Body of pancreas (tissue), 4 donors: ENCODE data around the gene NRP1. TPM values are rescaled to one million over a fixed set of nuclear protein-coding genes. Genes with fewer than 3 reads are reported as not detected.
A peak's percentile ranks its signal among the peaks of the same experiment; 100 is the strongest.
"Not testable (repeated sequence)": the region's sequence is repeated elsewhere in the genome, so short reads cannot be mapped to it uniquely, and the experiment has no call there.

Experiments
- ATAC-seq: fragments of 150-250 bp; one replicate; pipeline ENCODE4 v1.9.1; 2016
- DNase-seq, 4 donors: peaks; one replicate each; pipeline ENCODE4 v3.0.0-alpha.2; 2019
- H3K27ac ChIP-seq, 4 donors: fragments of 200-600 bp; sonication (generic); 1 replicate in 3 of 4; 2 replicates in 1 of 4; pipeline versions ENCODE4 v1.5.1 to v1.6.1; 2016 to 2019; ENCODE audit warnings: mild to moderate bottlenecking in 1 of 4, mixed read lengths in 1 of 4, moderate library complexity in 1 of 4
- H3K27me3 ChIP-seq, 2 donors: fragments of 200-600 bp; sonication (generic); one replicate each; pipeline ENCODE4 v1.6.0; 2016; ENCODE audit warnings: mild to moderate bottlenecking in 1 of 2
- H3K36me3 ChIP-seq, 2 donors: fragments of 200-600 bp; sonication (generic); replicated peaks in 1 of 2; 2 replicates each; pipeline ENCODE4 v1.5.1; 2016; ENCODE audit warnings: low read depth in 2 of 2; ENCODE audit not compliant: insufficient read depth in 1 of 2
- H3K4me1 ChIP-seq: fragments of 200-600 bp; sonication (generic); one replicate; pipeline ENCODE4 v1.6.0; 2016
- H3K4me3 ChIP-seq, 2 donors: fragments of 200-600 bp; sonication (generic); 1 replicate in 1 of 2; 2 replicates in 1 of 2; pipeline ENCODE4 v1.5.1; 2016 to 2019
- H3K9me3 ChIP-seq, 3 donors: fragments of 200-600 bp; sonication (generic); 1 replicate in 2 of 3; 2 replicates in 1 of 3; pipeline ENCODE4 v1.5.1; 2016
- POLR2A ChIP-seq, 3 donors: fragments of 450-650 bp; IDR thresholded peaks; one replicate each; pipeline ENCODE4 v1.6.1; 2016; ENCODE audit warnings: antibody characterized with exemption in 3 of 3, mild to moderate bottlenecking in 2 of 3
- WGBS, 2 donors: methylation state at CpG; one replicate each; pipeline ENCODE4 v1.1.5; 2017; 5-methylcytosine and 5-hydroxymethylcytosine counted together
- intact Hi-C: fragments of 100-400 bp; cut with DNase I; formaldehyde crosslinking; loops from one replicate; pipeline ENCODE4 v1.15.1; 2023
- total RNA-seq, 2 donors: library from RNA; depleted of rRNA; stranded (reverse); fragments of >200 nt; gene quantifications; one replicate each; pipeline ENCODE4 v1.1.0, GENCODE V29; 2016
- TF ChIP-seq, protein P1 (sequence below), 7 experiments: fragments of 450-650 bp in 4 of 7; fragments of 200-600 bp in 3 of 7; sonication (generic) in 3 of 7; IDR thresholded peaks; one replicate each; pipeline ENCODE4 v1.5.1; 2016 to 2019; ENCODE audit warnings: antibody characterized with exemption in 7 of 7

NRP1 gene
- total RNA-seq, 2 donors from 2014 or later = 37.6 to 62.6 TPM

DNA sequence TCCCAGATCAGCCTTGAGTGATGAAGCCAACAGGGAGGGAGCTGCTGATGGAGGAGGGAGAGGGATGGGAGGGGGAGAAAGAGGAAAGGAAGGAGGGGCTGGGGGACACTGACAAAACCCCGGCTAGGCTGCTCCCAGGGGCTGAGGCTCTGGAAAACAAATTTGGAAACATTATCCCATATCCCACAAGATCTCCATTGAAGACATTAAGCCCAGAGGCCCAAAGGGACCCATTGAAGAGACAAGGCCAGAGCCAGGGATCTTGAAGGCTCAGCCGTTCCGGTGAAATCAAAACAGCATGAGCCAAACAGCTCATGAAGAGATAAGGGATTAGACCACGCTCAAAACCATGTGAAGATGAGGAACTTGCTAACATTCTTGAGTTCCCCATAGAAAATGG, 192.2 kb downstream of the NRP1 start:
- no peak for ATAC-seq
- DNase-seq = no peak
- WGBS, 2 donors = 74 to 91% methylated on average over 4 of the region's 4 CpGs

DNA sequence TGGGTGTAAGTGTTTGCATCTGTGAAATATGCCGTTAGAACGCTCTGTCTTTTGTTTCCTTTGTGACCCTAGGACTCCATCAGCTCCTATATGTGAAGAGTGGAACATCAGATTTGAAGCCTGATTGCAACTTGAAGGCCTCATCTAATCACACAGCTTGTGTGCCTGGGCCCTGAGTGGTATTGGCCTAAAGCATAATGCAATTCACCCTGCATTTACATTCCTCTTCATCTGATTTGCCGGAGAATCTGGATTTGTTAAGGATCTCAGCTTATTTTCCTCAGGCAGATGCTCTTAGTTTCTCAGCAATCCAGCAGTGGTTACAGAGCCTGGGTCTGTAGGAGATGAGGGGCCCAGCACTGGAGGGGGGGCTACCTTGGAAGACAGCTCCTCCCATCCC, 193.2 kb downstream of the NRP1 start:
- DNase-seq = no peak
- no peaks in the 10 kb centered on the region for H3K4me1 ChIP-seq
- H3K27ac ChIP-seq = no peak overlapping the region
- intact Hi-C loops = no loop called here
- WGBS, 2 donors = 84 to 90% methylated on average over 3 of the region's 3 CpGs
- TF ChIP-seq, protein P1, sequence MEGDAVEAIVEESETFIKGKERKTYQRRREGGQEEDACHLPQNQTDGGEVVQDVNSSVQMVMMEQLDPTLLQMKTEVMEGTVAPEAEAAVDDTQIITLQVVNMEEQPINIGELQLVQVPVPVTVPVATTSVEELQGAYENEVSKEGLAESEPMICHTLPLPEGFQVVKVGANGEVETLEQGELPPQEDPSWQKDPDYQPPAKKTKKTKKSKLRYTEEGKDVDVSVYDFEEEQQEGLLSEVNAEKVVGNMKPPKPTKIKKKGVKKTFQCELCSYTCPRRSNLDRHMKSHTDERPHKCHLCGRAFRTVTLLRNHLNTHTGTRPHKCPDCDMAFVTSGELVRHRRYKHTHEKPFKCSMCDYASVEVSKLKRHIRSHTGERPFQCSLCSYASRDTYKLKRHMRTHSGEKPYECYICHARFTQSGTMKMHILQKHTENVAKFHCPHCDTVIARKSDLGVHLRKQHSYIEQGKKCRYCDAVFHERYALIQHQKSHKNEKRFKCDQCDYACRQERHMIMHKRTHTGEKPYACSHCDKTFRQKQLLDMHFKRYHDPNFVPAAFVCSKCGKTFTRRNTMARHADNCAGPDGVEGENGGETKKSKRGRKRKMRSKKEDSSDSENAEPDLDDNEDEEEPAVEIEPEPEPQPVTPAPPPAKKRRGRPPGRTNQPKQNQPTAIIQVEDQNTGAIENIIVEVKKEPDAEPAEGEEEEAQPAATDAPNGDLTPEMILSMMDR (IDR thresholded peaks at IDR 0.05) = no peak
- TF ChIP-seq POLR2A (IDR thresholded peaks at IDR 0.05) = no peak
- H3K36me3 ChIP-seq = no peaks in the 10 kb centered on the region
- no peak for ATAC-seq
- no peaks in the 10 kb centered on the region for H3K9me3 ChIP-seq
- no peak overlapping the region for H3K4me3 ChIP-seq
- H3K27me3 ChIP-seq = no peaks in the 10 kb centered on the region

More for the DNA sequence above, 192.2 kb downstream of the NRP1 start:
- no peak for TF ChIP-seq POLR2A (IDR thresholded peaks at IDR 0.05)
- TF ChIP-seq, protein P1 (IDR thresholded peaks at IDR 0.05) = no peak
- intact Hi-C loops = no loop called here
- Histone ChIP-seq H3K9me3 (no peaks in the 10 kb centered on the region), H3K36me3 (no peaks in the 10 kb centered on the region), H3K4me1 (no peaks in the 10 kb centered on the region), H3K4me3 (no peak overlapping the region), H3K27ac (no peak overlapping the region), H3K27me3 (no peaks in the 10 kb centered on the region)

GRCh38 chr10:33139181-33139646, 195.3 kb downstream of the NRP1 start:
- TF ChIP-seq, protein P1 (IDR thresholded peaks at IDR 0.05) = no peak
- no peak for TF ChIP-seq POLR2A (IDR thresholded peaks at IDR 0.05)
- intact Hi-C loops = no loop called here
- H3K36me3 ChIP-seq = no peaks in the 10 kb centered on the region
- H3K27ac ChIP-seq = no peak overlapping the region
- peaks cover 4% of the 10 kb centered on the region for H3K4me1 ChIP-seq
- no peak overlapping the region for H3K4me3 ChIP-seq
- DNase-seq (no peak), ATAC-seq (no peak)
- no peaks in the 10 kb centered on the region for H3K27me3 ChIP-seq
- H3K9me3 ChIP-seq = no peaks in the 10 kb centered on the region
- 65 to 66% methylated on average over 12 of the region's 12 CpGs for WGBS, 2 donors

DNA sequence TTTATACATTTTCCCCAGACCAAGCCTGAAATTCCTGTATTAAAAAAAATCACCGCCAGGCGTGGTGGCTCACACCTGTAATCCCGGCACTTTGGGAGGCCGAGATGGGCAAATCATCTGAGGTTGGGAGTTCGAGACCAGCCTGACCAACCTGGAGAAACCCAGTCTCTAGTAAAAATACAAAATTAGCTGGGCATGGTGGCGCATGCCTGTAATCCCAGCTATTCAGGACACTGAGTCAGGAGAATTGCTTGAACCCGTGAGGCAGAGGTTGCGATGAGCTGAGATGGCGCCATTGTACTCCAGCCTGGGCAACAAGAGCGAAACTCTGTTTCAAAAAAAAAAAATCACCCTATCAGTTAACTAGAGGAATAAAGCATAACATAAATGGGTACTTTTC, 195.8 kb downstream of the NRP1 start:
- DNase-seq, H3K36me3 ChIP-seq, H3K9me3 ChIP-seq, H3K27me3 ChIP-seq, H3K4me3 ChIP-seq, H3K4me1 ChIP-seq, ATAC-seq, intact Hi-C loops, H3K27ac ChIP-seq: not testable (repeated sequence)
- WGBS, 2 donors = 87 to 90% methylated on average over 10 of the region's 10 CpGs

DNA sequence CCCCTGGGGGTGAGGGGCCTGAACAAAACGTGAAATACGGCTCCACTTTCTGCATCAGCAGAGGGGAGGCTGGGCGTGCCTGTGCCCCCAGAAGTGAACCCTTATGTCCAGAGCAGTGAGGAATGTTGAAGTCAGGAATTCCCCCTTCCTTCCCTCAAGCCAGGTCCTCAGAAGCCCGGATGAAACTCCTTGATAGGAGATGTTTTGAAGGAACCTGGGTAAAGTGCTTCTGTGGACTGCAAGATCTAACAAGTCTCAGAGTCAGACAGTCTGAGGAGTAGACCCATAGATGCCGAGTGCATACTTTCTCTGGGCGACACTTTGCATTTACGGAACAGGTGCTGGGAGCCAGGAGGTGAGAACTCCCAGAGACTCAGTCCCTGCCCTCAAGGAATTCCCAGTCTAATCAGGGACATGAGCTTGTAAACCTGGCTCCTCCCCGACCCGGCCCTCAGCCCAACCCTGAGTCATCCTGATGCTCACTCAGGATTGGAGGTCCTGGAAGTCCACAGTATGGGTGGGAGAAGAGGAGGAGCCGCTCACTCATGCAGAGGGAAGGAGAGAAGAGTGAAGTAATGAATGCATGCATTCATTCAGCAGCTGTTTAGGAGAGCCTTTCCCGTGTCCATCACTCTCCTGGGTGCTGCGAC, 197.0 kb downstream of the NRP1 start:
- no peaks in the 10 kb centered on the region for H3K36me3 ChIP-seq
- DNase-seq (no peak), ATAC-seq (no peak)
- peaks cover 4% of the 10 kb centered on the region for H3K4me1 ChIP-seq
- no peak overlapping the region for H3K4me3 ChIP-seq
- 79 to 83% methylated on average over 11 to 12 of the region's 12 CpGs for WGBS, 2 donors
- H3K27ac ChIP-seq = peak overlapping the region in 1 of 4 donors; percentile 43
- no peaks in the 10 kb centered on the region for H3K27me3 ChIP-seq
- intact Hi-C loops = no loop called here
- no peak for TF ChIP-seq POLR2A (IDR thresholded peaks at IDR 0.05)
- TF ChIP-seq, protein P1 (IDR thresholded peaks at IDR 0.05) = no peak
- no peaks in the 10 kb centered on the region for H3K9me3 ChIP-seq
